Measurements from ENCODE around the gene PARD3. TPM values are rescaled to one million over a fixed set of nuclear protein-coding genes. Genes with fewer than 3 reads are reported as not detected.

The PARD3 gene
- total and polyA plus RNA-seq, 10 of the 15 experiments (the other 5 are each of a cell fraction or from before 2014, with no cell fraction given) = 2.6 to 43.1 (median 13.9) TPM

DNA sequence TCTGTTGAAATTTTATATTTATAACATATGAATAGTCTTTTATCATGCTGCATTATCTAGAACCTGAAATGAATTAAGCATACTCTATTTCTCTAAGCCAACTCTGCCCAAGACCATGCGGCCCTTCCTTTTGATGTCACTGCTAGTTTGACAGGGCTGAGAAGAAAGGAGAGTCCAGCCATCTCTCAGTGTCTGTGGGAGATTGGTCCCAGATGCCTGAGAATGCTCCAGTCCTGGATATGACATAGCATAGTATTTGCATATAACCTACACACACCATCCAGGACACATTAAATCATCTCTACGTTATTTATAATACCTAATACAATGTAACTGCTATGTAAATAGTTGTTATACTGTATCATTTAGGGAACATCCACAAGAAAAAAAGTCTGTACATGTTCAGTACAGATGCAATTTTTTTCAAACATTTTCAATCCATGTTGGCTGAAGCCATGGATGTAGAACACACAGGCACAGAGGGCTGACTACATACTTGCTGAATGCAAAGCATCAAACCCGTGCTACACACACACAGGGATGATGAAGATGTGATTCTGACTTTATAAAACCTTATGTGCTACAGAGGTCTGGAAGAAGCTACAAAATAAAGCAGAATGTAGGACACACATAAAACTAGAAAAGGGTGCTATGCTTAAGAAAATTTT lies 315.4 kb downstream of the PARD3 start (continued):
- TF ChIP-seq, protein P1, sequence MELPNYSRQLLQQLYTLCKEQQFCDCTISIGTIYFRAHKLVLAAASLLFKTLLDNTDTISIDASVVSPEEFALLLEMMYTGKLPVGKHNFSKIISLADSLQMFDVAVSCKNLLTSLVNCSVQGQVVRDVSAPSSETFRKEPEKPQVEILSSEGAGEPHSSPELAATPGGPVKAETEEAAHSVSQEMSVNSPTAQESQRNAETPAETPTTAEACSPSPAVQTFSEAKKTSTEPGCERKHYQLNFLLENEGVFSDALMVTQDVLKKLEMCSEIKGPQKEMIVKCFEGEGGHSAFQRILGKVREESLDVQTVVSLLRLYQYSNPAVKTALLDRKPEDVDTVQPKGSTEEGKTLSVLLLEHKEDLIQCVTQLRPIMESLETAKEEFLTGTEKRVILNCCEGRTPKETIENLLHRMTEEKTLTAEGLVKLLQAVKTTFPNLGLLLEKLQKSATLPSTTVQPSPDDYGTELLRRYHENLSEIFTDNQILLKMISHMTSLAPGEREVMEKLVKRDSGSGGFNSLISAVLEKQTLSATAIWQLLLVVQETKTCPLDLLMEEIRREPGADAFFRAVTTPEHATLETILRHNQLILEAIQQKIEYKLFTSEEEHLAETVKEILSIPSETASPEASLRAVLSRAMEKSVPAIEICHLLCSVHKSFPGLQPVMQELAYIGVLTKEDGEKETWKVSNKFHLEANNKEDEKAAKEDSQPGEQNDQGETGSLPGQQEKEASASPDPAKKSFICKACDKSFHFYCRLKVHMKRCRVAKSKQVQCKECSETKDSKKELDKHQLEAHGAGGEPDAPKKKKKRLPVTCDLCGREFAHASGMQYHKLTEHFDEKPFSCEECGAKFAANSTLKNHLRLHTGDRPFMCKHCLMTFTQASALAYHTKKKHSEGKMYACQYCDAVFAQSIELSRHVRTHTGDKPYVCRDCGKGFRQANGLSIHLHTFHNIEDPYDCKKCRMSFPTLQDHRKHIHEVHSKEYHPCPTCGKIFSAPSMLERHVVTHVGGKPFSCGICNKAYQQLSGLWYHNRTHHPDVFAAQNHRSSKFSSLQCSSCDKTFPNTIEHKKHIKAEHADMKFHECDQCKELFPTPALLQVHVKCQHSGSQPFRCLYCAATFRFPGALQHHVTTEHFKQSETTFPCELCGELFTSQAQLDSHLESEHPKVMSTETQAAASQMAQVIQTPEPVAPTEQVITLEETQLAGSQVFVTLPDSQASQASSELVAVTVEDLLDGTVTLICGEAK (IDR thresholded peaks at IDR 0.05; ENCODE audit: borderline replicate concordance) = no peak
- TF ChIP-seq RAD51 (IDR thresholded peaks at IDR 0.05) (no peak), MYB (IDR thresholded peaks at IDR 0.05; ENCODE audit: borderline replicate concordance, low read depth, low read length) (no peak), ASH2L (IDR thresholded peaks at IDR 0.05; ENCODE audit: borderline replicate concordance, low read depth) (no peak)

DNA sequence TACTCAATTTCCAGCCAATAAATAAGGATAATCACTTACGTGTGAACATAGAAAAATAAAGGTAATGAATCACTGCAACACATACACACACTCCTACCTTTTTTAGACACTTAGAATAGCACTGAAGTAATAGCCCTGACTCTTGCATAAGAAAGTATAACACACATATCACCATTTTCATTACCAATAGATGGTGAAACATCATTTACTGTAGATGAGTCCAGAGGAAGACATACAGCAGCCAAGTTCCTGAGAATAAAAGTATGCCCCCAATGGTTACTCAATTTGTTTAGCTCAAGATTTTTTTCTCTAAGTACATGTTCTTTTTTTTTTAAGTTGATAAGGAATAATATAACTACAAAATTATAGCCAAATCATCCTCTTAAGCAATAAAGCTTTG lies 316.3 kb downstream of the PARD3 start:
- RAD21 ChIA-PET (ENCODE audit: unreplicated experiment) = no interaction called here
- WGBS (ENCODE audit: insufficient coverage, insufficient replicate concordance, low lambda C conversion rate, missing lambda C conversion rate) = 0% methylated on average over 1 of the region's 1 CpG
- Histone ChIP-seq H2AFZ (ENCODE audit: control insufficient read depth, low read depth, low read length) (no peak overlapping the region), H3K4me2 (ENCODE audit: control insufficient read depth, insufficient read depth) (no peak overlapping the region), H3K79me2 (ENCODE audit: control insufficient read depth, insufficient read depth, low read length) (no peaks in the 10 kb centered on the region), H3K27ac (ENCODE audit: control insufficient read depth, insufficient read depth) (no peak overlapping the region), H3K36me3 (ENCODE audit: control insufficient read depth in 2 of 2, insufficient read depth in 2 of 2, low read length in 1 of 2) (no peaks in the 10 kb centered on the region), H3K9ac (ENCODE audit: control insufficient read depth, insufficient read depth, low read length) (no peak overlapping the region), H3K9me3 (replicated peaks; ENCODE audit: control insufficient read depth, insufficient read depth, low read length) (no peaks in the 10 kb centered on the region), H3K4me3 (no peak overlapping the region), H3K27me3 (replicated peaks in 1 of 2; ENCODE audit: control insufficient read depth in 2 of 2, insufficient read depth in 2 of 2, low read length in 1 of 2) (no peaks in the 10 kb centered on the region), H4K20me1 (ENCODE audit: control insufficient read depth, insufficient read depth) (no peaks in the 10 kb centered on the region), H3K4me1 (ENCODE audit: control insufficient read depth, insufficient read depth, low read length) (no peaks in the 10 kb centered on the region)
- no peak for DNase-seq (ENCODE audit: low read depth, low spot score)
- CTCF ChIA-PET = interaction anchor here (1.4 to 1.9 kb wide), 2 partner anchors 15 to 1306 kb away, joined by 3 to 7 read pairs; no protein-coding TSS in a partner anchor
- no TSS peak for BruUV-seq (replicated peaks)
- in situ Hi-C loops (cut with MboI) = no loop called here
- intact Hi-C loops (cut with micrococcal nuclease; ENCODE audit: unreplicated experiment) = loop anchor here (1.0 kb wide), 1 partner anchor 29 kb away; no protein-coding TSS in a partner anchor
- POLR2A ChIA-PET = interaction anchor here (0.6 kb wide), 1 partner anchor 167 kb away, joined by 3 read pairs; no protein-coding TSS in a partner anchor
- TF ChIP-seq TBL1XR1 (IDR thresholded peaks at IDR 0.05; ENCODE audit: low read depth, low read length) (no peak), NFYA (IDR thresholded peaks at IDR 0.05; ENCODE audit: borderline replicate concordance, low read depth, low read length) (no peak)
- TF ChIP-seq, protein P2, sequence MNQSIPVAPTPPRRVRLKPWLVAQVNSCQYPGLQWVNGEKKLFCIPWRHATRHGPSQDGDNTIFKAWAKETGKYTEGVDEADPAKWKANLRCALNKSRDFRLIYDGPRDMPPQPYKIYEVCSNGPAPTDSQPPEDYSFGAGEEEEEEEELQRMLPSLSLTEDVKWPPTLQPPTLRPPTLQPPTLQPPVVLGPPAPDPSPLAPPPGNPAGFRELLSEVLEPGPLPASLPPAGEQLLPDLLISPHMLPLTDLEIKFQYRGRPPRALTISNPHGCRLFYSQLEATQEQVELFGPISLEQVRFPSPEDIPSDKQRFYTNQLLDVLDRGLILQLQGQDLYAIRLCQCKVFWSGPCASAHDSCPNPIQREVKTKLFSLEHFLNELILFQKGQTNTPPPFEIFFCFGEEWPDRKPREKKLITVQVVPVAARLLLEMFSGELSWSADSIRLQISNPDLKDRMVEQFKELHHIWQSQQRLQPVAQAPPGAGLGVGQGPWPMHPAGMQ (IDR thresholded peaks at IDR 0.05; ENCODE audit: borderline replicate concordance) = no peak
- TF ChIP-seq, protein P3, sequence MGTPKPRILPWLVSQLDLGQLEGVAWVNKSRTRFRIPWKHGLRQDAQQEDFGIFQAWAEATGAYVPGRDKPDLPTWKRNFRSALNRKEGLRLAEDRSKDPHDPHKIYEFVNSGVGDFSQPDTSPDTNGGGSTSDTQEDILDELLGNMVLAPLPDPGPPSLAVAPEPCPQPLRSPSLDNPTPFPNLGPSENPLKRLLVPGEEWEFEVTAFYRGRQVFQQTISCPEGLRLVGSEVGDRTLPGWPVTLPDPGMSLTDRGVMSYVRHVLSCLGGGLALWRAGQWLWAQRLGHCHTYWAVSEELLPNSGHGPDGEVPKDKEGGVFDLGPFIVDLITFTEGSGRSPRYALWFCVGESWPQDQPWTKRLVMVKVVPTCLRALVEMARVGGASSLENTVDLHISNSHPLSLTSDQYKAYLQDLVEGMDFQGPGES (IDR thresholded peaks at IDR 0.05) = no peak
- no peak for FAIRE-seq
- SMC1A ChIA-PET (ENCODE audit: uncharacterized antibody, unreplicated experiment) = interaction anchor here (0.6 to 2.2 kb wide), 5 partner anchors 10 to 100 kb away, joined by 3 to 10 read pairs (median 5); no protein-coding TSS in a partner anchor
- no peak for ATAC-seq

Measured in GM12878 (cell line).